Measurements from ENCODE around the gene RSPH6A.

Gene RSPH6A

GRCh38 chr19:45812297-45812696 lies 2.8 kb downstream of the RSPH6A start:
- ChIA-PET POLR2A (no interaction called here), CTCF (interaction anchor here (0.7 to 1.1 kb wide), 2 partner anchors 19 to 48 kb away, joined by 3 to 4 read pairs; partner anchors contain the start of gene DMWD)
- TF ChIP-seq ZNF677 (tag by site-specific recombination; IDR thresholded peaks at IDR 0.05), result no peak
- TF ChIP-seq ZNF37A (tag by site-specific recombination; IDR thresholded peaks at IDR 0.05), result no peak
- TF ChIP-seq OVOL3 (tag by site-specific recombination; IDR thresholded peaks at IDR 0.05), result no peak
- TF ChIP-seq ZIC2 (tag by site-specific recombination; IDR thresholded peaks at IDR 0.05), result no peak
- no peak for TF ChIP-seq ZNF341 (tag by site-specific recombination; IDR thresholded peaks at IDR 0.05; ENCODE audit: low read depth)
- no peak for TF ChIP-seq ZBTB44 (tag by site-specific recombination; IDR thresholded peaks at IDR 0.05)
- H3K4me3 ChIP-seq (ENCODE audit: low read depth, low read length), result no peak overlapping the region
- no peak overlapping the region for H3K27ac ChIP-seq (ENCODE audit: extremely low read depth, low read depth, low read length)
- no peaks in the 10 kb centered on the region; the same call in 1 of the 2 replicates for H3K4me1 ChIP-seq (ENCODE audit: control insufficient read depth, insufficient read depth, low read length)
- H3K9me3 ChIP-seq (ENCODE audit: control insufficient read depth, insufficient read depth, low read depth, low read length), result no peaks in the 10 kb centered on the region
- peaks cover 0 to 13% of the 10 kb centered on the region in 2 experiments; a peak in 2 of 3 replicates for H3K36me3 ChIP-seq (ENCODE audit: control insufficient read depth in 2 of 2, insufficient read depth in 1 of 2, low read length in 2 of 2)

DNA sequence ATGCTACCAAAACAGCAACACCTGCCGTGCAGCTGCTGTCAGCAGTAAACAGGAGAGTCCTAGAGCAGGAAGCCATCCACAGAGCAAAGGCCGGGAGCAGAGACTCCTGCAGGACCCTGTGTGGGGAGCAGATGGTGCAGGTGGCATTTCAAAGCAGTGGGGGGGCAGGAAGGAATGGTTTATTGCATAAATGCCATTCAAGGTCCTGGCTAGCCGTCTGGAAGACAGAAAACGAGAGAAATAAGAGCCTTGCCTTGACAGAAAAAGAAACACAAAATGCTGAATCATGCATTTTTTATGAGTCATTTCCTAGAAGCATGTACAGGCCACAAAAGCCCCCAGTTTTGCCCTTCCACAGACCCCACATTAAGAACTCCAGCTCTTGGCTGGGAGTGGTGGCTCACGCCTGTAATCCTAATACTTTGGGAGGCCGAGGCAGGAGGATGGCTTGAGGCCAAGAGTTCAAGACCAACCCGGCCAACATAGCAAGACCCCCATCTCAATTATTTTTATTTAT lies 5.4 kb downstream of the RSPH6A start:
- TF ChIP-seq YY1 (tag by site-specific recombination; IDR thresholded peaks at IDR 0.05), result no peak
- no peak for TF ChIP-seq TSHZ1 (tag by site-specific recombination; IDR thresholded peaks at IDR 0.05; ENCODE audit: borderline replicate concordance)
- 0 out of 2 replicates have a peak, but pooled peaks have one; percentile 13 for TF ChIP-seq ZNF335 (tag by site-specific recombination; conservative IDR thresholded peaks at IDR 0.05)
- TF ChIP-seq ZNF121 (tag by site-specific recombination; IDR thresholded peaks at IDR 0.05), result peak; percentile 54; the same call in 1 of the 2 replicates
- TF ChIP-seq GLIS1 (tag by site-specific recombination; IDR thresholded peaks at IDR 0.05), result 0 out of 2 replicates have a peak, but pooled peaks have one; percentile 25
- H3K9me3 ChIP-seq (ENCODE audit: control insufficient read depth, insufficient read depth, low read depth, low read length), result no peaks in the 10 kb centered on the region
- no peaks in the 10 kb centered on the region for H3K4me1 ChIP-seq (ENCODE audit: control insufficient read depth, insufficient read depth, low read length)
- ChIA-PET CTCF (interaction anchor here (0.7 to 2.1 kb wide), 2 partner anchors 11 to 15 kb away, joined by 4 to 5 read pairs; no protein-coding TSS in a partner anchor), POLR2A (no interaction called here)
- no peak overlapping the region for H3K4me3 ChIP-seq (ENCODE audit: low read depth, low read length)
- no peak overlapping the region for H3K27ac ChIP-seq (ENCODE audit: extremely low read depth, low read depth, low read length)
- H3K36me3 ChIP-seq (ENCODE audit: control insufficient read depth in 2 of 2, insufficient read depth in 1 of 2, low read length in 2 of 2), result peaks cover 0 to 5% of the 10 kb centered on the region in 2 experiments; a peak in 2 of 3 replicates

GRCh38 chr19:45805719-45806118 lies 9.4 kb downstream of the RSPH6A start:
- Histone ChIP-seq H3K9me3 (ENCODE audit: control insufficient read depth, insufficient read depth, low read depth, low read length) (no peaks in the 10 kb centered on the region), H3K36me3 (ENCODE audit: control insufficient read depth in 2 of 2, insufficient read depth in 1 of 2, low read length in 2 of 2) (no peaks in the 10 kb centered on the region), H3K4me1 (ENCODE audit: control insufficient read depth, insufficient read depth, low read length) (no peaks in the 10 kb centered on the region), H3K27ac (ENCODE audit: extremely low read depth, low read depth, low read length) (no peak overlapping the region), H3K4me3 (ENCODE audit: low read depth, low read length) (no peak overlapping the region)
- TF ChIP-seq ZNF280D (tag by site-specific recombination; IDR thresholded peaks at IDR 0.05) (peak; percentile 83; the same call in 1 of the 2 replicates), ZNF580 (tag by site-specific recombination; IDR thresholded peaks at IDR 0.05) (peak; percentile 97), ZNF280C (tag by site-specific recombination; IDR thresholded peaks at IDR 0.05) (no peak)
- ChIA-PET CTCF (interaction anchor here (0.8 to 8.7 kb wide), 6 partner anchors 8 to 77 kb away, joined by 3 to 80 read pairs (median 4); partner anchors contain the start of gene SIX5), POLR2A (interaction anchor here (0.5 to 1.1 kb wide), 2 partner anchors 36 kb away, joined by 3 read pairs; partner anchors contain the start of gene SIX5)

Data from HEK293 (cell line).